Measurements from ENCODE around the gene UBE2G1. TPM values are rescaled to one million over a fixed set of nuclear protein-coding genes. Genes with fewer than 3 reads are reported as not detected.

The UBE2G1 gene
- 50.9 TPM for total RNA-seq
- polyA plus RNA-seq (ENCODE audit: insufficient read depth, low read depth, low replicate concordance): 26.7 TPM
- long read RNA-seq, donor 1, transcript UBE2G1-201 (6 exons, 3,974 nt): major isoform, 9 of 9 reads
- long read RNA-seq, donor 1, partial matches to known transcripts: 0 of 9 reads
- long read RNA-seq, donor 1, other reads (novel, unspliced or antisense): 0 of 9 reads
- long read RNA-seq, donor 2, transcript UBE2G1-201 (6 exons, 3,974 nt): major isoform, 10 of 11 reads
- long read RNA-seq, donor 2, partial matches to known transcripts: 0 of 11 reads
- long read RNA-seq, donor 2, other reads (novel, unspliced or antisense): 0 of 11 reads
- long read RNA-seq, donor 3, transcript UBE2G1-201 (6 exons, 3,974 nt): major isoform, 10 of 10 reads
- long read RNA-seq, donor 3, partial matches to known transcripts: 0 of 10 reads
- long read RNA-seq, donor 3, other reads (novel, unspliced or antisense): 0 of 10 reads
- long read RNA-seq, donor 4, partial matches to known transcripts: 0 of 5 reads
- long read RNA-seq, donor 4, other reads (novel, unspliced or antisense): 0 of 5 reads
- long read RNA-seq, donor 5, partial matches to known transcripts: 0 of 1 reads
- long read RNA-seq, donor 5, other reads (novel, unspliced or antisense): 0 of 1 reads
- long read RNA-seq, donor 6, transcript UBE2G1-201 (6 exons, 3,974 nt): major isoform, 9 of 9 reads
- long read RNA-seq, donor 6, partial matches to known transcripts: 0 of 9 reads
- long read RNA-seq, donor 6, other reads (novel, unspliced or antisense): 0 of 9 reads
- long read RNA-seq, donor 7, transcript UBE2G1-201 (6 exons, 3,974 nt): major isoform, 38 of 44 reads
- long read RNA-seq, donor 7, partial matches to known transcripts: 2 of 44 reads
- long read RNA-seq, donor 7, other reads (novel, unspliced or antisense): 4 of 44 reads
- long read RNA-seq, donor 8, transcript UBE2G1-201 (6 exons, 3,974 nt): major isoform, 14 of 20 reads
- long read RNA-seq, donor 8, partial matches to known transcripts: 5 of 20 reads
- long read RNA-seq, donor 8, other reads (novel, unspliced or antisense): 0 of 20 reads
- long read RNA-seq, donor 9, transcript UBE2G1-201 (6 exons, 3,974 nt): major isoform, 7 of 7 reads
- long read RNA-seq, donor 9, partial matches to known transcripts: 0 of 7 reads
- long read RNA-seq, donor 9, other reads (novel, unspliced or antisense): 0 of 7 reads
- long read RNA-seq, donor 10, transcript UBE2G1-201 (6 exons, 3,974 nt): major isoform, 13 of 14 reads
- long read RNA-seq, donor 10, partial matches to known transcripts: 0 of 14 reads
- long read RNA-seq, donor 10, other reads (novel, unspliced or antisense): 0 of 14 reads

- Histone ChIP-seq H3K36me3 (ENCODE audit: control insufficient read depth in 2 of 3, insufficient read depth in 3 of 3, low read length in 3 of 3) (no peaks in the 10 kb centered on the region), H3K9me3 (ENCODE audit: control insufficient read depth in 2 of 3, insufficient read depth in 1 of 3, low read length in 3 of 3) (no peaks in the 10 kb centered on the region), H3K27me3 (ENCODE audit: control insufficient read depth, insufficient read depth, low read length) (no peaks in the 10 kb centered on the region), H3K9ac (ENCODE audit: low read length in 3 of 3) (peak within 1 kb of the TSS; percentile 11 to 91 (median 60)), H3K4me1 (ENCODE audit: control insufficient read depth in 2 of 3, insufficient read depth in 2 of 3, low read depth in 1 of 3, low read length in 3 of 3) (peaks cover 0 to 13% (median 3%) of the 10 kb centered on the region in 3 donors), H3K4me3 (ENCODE audit: low read length in 3 of 3) (peak within 1 kb of the TSS; percentile 30 to 74 (median 63)), H3K27ac (ENCODE audit: low read depth in 2 of 2, low read length in 2 of 2) (peak within 1 kb of the TSS; percentile 80 to 88)
- FAIRE-seq (no peak), DNase-seq (peak; percentile 99 to 100 (median 99))
- no peak for TF ChIP-seq CTCF (IDR thresholded peaks at IDR 0.05; ENCODE audit: borderline replicate concordance, extremely low read depth, insufficient read depth)
- intact Hi-C loops (cut with DNase I): no loop called here
These were observed at the start of gene UBE2G1 for GRCh38 chr17:4366327-4367063. UBE2G1 (minus strand) TSS chr17:4366675; CDS start chr17:4366316, 359 bp downstream.

GRCh38 chr17:4412933-4413831 is 46.7 kb upstream of the UBE2G1 start:
- Histone ChIP-seq H3K36me3 (ENCODE audit: control insufficient read depth in 2 of 3, insufficient read depth in 3 of 3, low read length in 3 of 3) (no peaks in the 10 kb centered on the region), H3K27ac (ENCODE audit: low read depth in 2 of 2, low read length in 2 of 2) (no peak overlapping the region), H3K4me1 (ENCODE audit: control insufficient read depth in 2 of 3, insufficient read depth in 2 of 3, low read depth in 1 of 3, low read length in 3 of 3) (peaks cover 0 to 4% (median 0%) of the 10 kb centered on the region in 3 donors), H3K9me3 (ENCODE audit: control insufficient read depth in 2 of 3, insufficient read depth in 1 of 3, low read length in 3 of 3) (no peaks in the 10 kb centered on the region), H3K27me3 (ENCODE audit: control insufficient read depth, insufficient read depth, low read length) (no peaks in the 10 kb centered on the region), H3K4me3 (ENCODE audit: low read length in 3 of 3) (no peak overlapping the region), H3K9ac (ENCODE audit: low read length in 3 of 3) (peak overlapping the region in 1 of 3 donors; percentile 15)
- intact Hi-C loops (cut with DNase I): loop anchor here (5.0 kb wide), 1 partner anchor 201 kb away; no protein-coding TSS in a partner anchor
- no peak for FAIRE-seq
- TF ChIP-seq CTCF (IDR thresholded peaks at IDR 0.05; ENCODE audit: borderline replicate concordance, extremely low read depth, insufficient read depth): peak; percentile 95
- DNase-seq: peak; percentile 94 to 97 (median 95)
